C4-2B (cell line): ENCODE data around the gene CST9.

Experiments
- ZFX ChIP-seq: fragments of 450-650 bp; IDR thresholded peaks from 2 replicates; pipeline ENCODE4 v1.6.1; 2017
- TF ChIP-seq, protein P1 (sequence below): fragments of 450-650 bp; conservative IDR thresholded peaks from 2 replicates; pipeline ENCODE4 v1.5.1; 2017; ENCODE audit warnings: mild to moderate bottlenecking

GRCh38 chr20:23654000-23654399 is 48.3 kb upstream of the CST9 start:
- TF ChIP-seq, protein P1, sequence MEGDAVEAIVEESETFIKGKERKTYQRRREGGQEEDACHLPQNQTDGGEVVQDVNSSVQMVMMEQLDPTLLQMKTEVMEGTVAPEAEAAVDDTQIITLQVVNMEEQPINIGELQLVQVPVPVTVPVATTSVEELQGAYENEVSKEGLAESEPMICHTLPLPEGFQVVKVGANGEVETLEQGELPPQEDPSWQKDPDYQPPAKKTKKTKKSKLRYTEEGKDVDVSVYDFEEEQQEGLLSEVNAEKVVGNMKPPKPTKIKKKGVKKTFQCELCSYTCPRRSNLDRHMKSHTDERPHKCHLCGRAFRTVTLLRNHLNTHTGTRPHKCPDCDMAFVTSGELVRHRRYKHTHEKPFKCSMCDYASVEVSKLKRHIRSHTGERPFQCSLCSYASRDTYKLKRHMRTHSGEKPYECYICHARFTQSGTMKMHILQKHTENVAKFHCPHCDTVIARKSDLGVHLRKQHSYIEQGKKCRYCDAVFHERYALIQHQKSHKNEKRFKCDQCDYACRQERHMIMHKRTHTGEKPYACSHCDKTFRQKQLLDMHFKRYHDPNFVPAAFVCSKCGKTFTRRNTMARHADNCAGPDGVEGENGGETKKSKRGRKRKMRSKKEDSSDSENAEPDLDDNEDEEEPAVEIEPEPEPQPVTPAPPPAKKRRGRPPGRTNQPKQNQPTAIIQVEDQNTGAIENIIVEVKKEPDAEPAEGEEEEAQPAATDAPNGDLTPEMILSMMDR, result no peak
- no peak for TF ChIP-seq ZFX
